Glomerular visceral epithelial cell (primary cell): ENCODE data around the gene G6PC1.
A peak's percentile ranks its signal among the peaks of the same experiment; 100 is the strongest.
"Not testable (repeated sequence)": the region's sequence is repeated elsewhere in the genome, so short reads cannot be mapped to it uniquely, and the experiment has no call there.

ENCODE experiments used
- DNase-seq: peaks from one replicate; pipeline ENCODE4 v3.0.0-alpha.2; 2016; ENCODE audit errors: extremely low spot score

The G6PC1 gene

GRCh38 chr17:42901535-42902229 lies 1.1 kb downstream of the G6PC1 start:
- DNase-seq: no peak

- no peak for DNase-seq
Measured at GRCh38 chr17:42904110-42904469, 3.5 kb downstream of the G6PC1 start.

- no peak for DNase-seq
Measured at GRCh38 chr17:42906772-42907446, 6.3 kb downstream of the G6PC1 start.

- no peak for DNase-seq
Measured at GRCh38 chr17:42908872-42909700, 8.5 kb downstream of the G6PC1 start.

- DNase-seq: no peak
Measured at GRCh38 chr17:42913522-42913921, 12.9 kb downstream of the G6PC1 start.

- DNase-seq: no peak
Measured at GRCh38 chr17:42913981-42914617, 13.5 kb downstream of the G6PC1 start.

GRCh38 chr17:42915288-42915687 lies 14.7 kb downstream of the G6PC1 start:
- not testable (repeated sequence) for DNase-seq

- not testable (repeated sequence) for DNase-seq
Measured at GRCh38 chr17:42916388-42917235, 16.0 kb downstream of the G6PC1 start.

- no peak for DNase-seq
Measured at GRCh38 chr17:42917236-42917603, 16.6 kb downstream of the G6PC1 start.

GRCh38 chr17:42918902-42919521 lies 18.4 kb downstream of the G6PC1 start:
- no peak for DNase-seq

- DNase-seq: not testable (repeated sequence)
Measured at GRCh38 chr17:42919522-42920077, 19.0 kb downstream of the G6PC1 start.

- no peak for DNase-seq
Measured at GRCh38 chr17:42920106-42920900, 19.7 kb downstream of the G6PC1 start.

GRCh38 chr17:42920922-42921321 lies 20.3 kb downstream of the G6PC1 start:
- no peak for DNase-seq

GRCh38 chr17:42922294-42922693 lies 21.7 kb downstream of the G6PC1 start:
- DNase-seq: no peak

- DNase-seq: not testable (repeated sequence)
Measured at GRCh38 chr17:42923472-42923871, 22.9 kb downstream of the G6PC1 start.

- no peak for DNase-seq
Measured at GRCh38 chr17:42924891-42925290, 24.3 kb downstream of the G6PC1 start.

- DNase-seq: peak; percentile 65
Measured at GRCh38 chr17:42928714-42929496, 28.3 kb downstream of the G6PC1 start.

GRCh38 chr17:42929497-42929844 lies 28.9 kb downstream of the G6PC1 start:
- no peak for DNase-seq
